Endothelial cell of umbilical vein (primary cell): ENCODE data around the gene PNCK.

Experiments used
- CTCF ChIP-seq, 2 donors: IDR thresholded peaks; 1 replicate in 1 of 2; 2 replicates in 1 of 2; pipeline ENCODE4 v1.5.1; 2011; ENCODE audit warnings: low read length in 2 of 2, mild to moderate bottlenecking in 2 of 2, moderate library complexity in 2 of 2, control low read depth in 1 of 2, inconsistent platforms in 1 of 2, low read depth in 1 of 2; ENCODE audit not compliant: insufficient read depth in 1 of 2; ENCODE audit errors: extremely low read depth in 1 of 2
- EZH2 ChIP-seq: IDR thresholded peaks from 2 replicates; pipeline ENCODE4 v1.6.1; 2012; ENCODE audit warnings: borderline replicate concordance, low read depth, mild to moderate bottlenecking, moderate library complexity, low read length, inconsistent platforms; ENCODE audit not compliant: severe bottlenecking
- FOS ChIP-seq: IDR thresholded peaks from 2 replicates; pipeline ENCODE4 v1.6.1; 2011; ENCODE audit warnings: mild to moderate bottlenecking, low read length, moderate library complexity, borderline replicate concordance; ENCODE audit not compliant: insufficient read depth
- MAX ChIP-seq: IDR thresholded peaks from 2 replicates; pipeline ENCODE4 v1.6.1; 2011; ENCODE audit not compliant: insufficient read depth, insufficient read length
- MYC ChIP-seq: IDR thresholded peaks from one replicate; pipeline ENCODE4 v1.6.1; 2011; ENCODE audit warnings: mild to moderate bottlenecking, low read depth, low read length
- POLR2A ChIP-seq: IDR thresholded peaks from 2 replicates; pipeline ENCODE4 v1.6.1; 2012; ENCODE audit warnings: low read depth, mild to moderate bottlenecking, control low read depth, low read length
- POLR2AphosphoS5 ChIP-seq: IDR thresholded peaks from 2 replicates; pipeline ENCODE4 v1.6.1; 2012; ENCODE audit warnings: low read depth, mild to moderate bottlenecking, control low read depth, low read length, moderate library complexity; ENCODE audit not compliant: insufficient read depth

GRCh38 chrX:153638436-153639176 lies 35.0 kb downstream of the PNCK start:
- TF ChIP-seq POLR2AphosphoS5 = no peak
- no peak for TF ChIP-seq CTCF (IDR thresholded peaks at IDR 0.05; ENCODE audit: extremely low read depth in 1 of 2, insufficient read depth in 1 of 2, low read depth in 1 of 2, low read length in 2 of 2)
- no peak for TF ChIP-seq POLR2A
- TF ChIP-seq EZH2 = no peak
- TF ChIP-seq FOS = no peak
- no peak for TF ChIP-seq MAX
- TF ChIP-seq MYC = no peak
